ENCODE results near the gene CEACAM21.

Gene CEACAM21

GRCh38 chr19:41587101-41587837 lies 11.3 kb downstream of the CEACAM21 start:
- no peak for DNase-seq

GRCh38 chr19:41587838-41588210 lies 11.9 kb downstream of the CEACAM21 start:
- DNase-seq, result no peak

DNA sequence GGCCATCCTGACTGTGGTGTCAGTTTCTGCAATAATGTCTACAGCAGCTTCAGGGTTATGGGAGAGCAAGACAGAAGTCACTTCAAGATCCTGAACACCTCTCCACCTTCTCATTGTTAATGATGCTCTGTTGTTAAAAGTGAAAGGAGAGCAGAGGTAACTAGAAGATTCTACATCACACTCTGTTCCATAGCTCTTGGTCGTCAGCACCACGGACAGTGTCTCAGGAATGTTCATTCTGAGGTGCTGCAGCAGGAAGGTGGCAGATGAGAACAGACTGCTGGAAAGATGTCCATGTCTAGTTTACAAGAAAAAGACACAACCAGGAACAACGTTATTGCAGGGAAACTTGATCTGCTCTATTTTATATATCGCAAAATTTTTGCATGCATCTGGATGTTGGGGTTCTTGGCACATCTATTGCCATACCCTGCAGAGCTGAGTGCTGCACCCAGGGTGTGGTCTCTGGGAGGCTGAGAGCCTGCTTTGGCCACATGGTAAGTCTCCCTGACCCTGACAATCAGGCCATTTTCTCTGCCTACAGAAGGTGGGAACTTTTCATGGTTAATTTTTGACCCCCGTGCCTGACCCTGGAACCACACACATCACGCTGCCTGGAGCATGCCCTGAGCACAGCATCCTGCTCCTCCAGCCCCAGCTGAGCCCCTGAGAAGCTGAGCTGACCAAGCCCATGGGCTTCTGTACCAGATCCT lies 12.7 kb downstream of the CEACAM21 start:
- DNase-seq, result no peak

DNA sequence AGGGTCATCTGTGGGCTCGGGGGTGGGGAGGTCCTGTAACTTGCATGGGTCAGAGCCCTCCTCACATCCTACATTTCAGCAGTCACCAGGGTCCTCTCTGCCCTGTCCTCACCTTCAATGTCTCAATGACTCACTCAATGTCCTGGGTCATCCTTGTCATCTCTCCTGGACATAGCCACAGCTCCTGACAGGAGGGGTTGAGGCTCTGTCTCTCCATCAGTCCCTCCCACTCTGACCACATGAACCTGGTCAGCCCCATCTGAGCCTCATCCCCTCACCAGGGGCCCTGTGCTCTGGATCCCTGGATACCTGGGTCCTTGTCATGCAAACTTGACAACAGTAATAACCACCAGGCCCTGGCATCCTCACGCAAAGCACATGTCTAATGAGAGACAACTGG lies 13.4 kb downstream of the CEACAM21 start:
- DNase-seq, result no peak

GRCh38 chr19:41590936-41591335 lies 15.0 kb downstream of the CEACAM21 start:
- no peak for DNase-seq

- no peak for DNase-seq
Observed at GRCh38 chr19:41591951-41592562, 16.1 kb downstream of the CEACAM21 start.

DNA sequence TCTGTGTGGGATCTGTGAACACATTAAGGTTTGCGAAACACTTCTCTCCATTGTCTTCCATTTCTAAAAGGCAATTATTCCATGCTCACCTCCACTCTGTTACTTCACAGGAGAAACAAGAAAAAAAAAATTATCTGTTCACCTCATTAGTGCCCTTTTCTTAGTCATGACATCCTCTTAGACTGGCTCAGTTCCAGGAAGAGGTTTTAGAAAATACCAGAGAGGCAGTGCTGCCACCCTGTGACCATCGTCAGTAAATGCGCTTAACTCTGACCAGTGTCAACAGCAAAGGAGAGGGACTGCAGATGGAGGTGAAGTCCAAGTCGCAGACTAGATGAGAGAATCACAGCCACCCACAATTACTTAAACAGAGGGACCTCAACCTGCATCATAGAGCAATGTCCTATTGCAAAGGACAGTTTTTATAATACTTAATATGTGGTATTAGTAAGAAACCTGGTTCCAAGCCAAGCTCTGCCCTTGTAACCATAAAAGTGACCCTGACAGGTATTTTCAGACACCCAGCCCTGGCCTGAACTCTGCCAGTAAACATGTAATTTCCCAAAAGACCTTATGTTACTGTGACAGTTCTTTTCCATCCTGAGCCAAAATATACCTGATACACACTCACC lies 19.4 kb downstream of the CEACAM21 start:
- DNase-seq, result peak; percentile 43

GRCh38 chr19:41595890-41596280 lies 19.9 kb downstream of the CEACAM21 start:
- no peak for DNase-seq

DNA sequence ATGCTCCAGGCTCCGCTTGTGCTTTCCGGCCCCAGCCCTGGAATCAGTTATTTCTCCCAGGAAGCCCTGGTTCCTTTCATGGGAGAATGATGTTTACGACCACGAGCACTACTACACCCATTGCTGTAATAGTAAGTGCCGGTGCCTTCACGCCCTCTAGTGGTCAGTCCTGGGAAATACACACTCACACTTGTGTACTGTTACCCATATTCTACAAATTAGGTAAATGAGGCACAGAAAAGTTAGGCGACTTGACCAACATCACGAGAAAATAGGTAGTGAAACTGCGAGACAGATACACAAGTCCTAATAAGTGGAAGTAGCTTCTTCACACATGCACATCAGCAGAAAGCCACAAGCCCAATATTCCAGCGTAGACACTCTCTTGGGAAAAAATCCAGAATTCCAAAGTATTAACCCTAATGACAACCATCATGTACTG lies 21.7 kb downstream of the CEACAM21 start:
- DNase-seq, result no peak

DNA sequence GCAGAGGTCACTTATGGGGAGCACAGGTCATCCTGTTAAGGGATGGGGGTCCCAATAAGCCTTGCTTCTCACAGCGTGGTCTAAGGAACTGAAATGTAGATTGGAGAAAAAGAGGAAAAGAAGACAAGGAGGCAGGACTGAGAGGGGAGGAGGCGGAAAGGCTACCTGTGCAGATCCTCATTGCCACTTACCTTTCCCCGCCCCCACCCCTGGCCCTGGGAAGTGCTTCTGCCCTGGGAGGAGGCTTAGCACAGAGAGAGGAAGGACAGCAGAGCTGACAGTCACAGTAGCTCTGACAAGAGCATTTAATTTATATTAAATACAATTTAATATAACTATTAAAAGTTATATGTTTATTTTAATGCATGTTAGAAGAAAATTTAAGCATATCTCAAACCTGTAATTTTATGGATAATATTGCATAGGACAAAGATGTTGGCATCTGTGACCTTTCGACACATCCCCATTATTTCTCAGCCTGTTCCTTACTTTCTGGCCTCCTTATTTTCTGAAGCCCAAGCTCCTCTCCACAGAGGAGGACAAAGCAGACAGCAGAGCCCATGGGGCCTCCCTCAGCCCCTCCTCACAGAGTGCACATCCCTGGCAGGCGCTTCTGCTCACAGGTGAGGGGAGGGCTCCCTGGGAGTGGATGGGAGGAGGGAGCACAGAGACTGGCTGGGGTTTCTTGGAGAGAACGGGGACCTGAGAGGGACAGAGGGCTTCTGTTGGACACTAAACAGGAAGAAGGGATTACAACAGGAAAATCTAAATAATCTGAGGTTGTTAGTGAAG lies 23.4 kb downstream of the CEACAM21 start:
- peak; percentile 23 for DNase-seq

- no peak for DNase-seq
Observed at GRCh38 chr19:41601771-41602170, 25.8 kb downstream of the CEACAM21 start.

GRCh38 chr19:41604831-41605230 lies 28.9 kb downstream of the CEACAM21 start:
- peak; percentile 22 for DNase-seq

DNA sequence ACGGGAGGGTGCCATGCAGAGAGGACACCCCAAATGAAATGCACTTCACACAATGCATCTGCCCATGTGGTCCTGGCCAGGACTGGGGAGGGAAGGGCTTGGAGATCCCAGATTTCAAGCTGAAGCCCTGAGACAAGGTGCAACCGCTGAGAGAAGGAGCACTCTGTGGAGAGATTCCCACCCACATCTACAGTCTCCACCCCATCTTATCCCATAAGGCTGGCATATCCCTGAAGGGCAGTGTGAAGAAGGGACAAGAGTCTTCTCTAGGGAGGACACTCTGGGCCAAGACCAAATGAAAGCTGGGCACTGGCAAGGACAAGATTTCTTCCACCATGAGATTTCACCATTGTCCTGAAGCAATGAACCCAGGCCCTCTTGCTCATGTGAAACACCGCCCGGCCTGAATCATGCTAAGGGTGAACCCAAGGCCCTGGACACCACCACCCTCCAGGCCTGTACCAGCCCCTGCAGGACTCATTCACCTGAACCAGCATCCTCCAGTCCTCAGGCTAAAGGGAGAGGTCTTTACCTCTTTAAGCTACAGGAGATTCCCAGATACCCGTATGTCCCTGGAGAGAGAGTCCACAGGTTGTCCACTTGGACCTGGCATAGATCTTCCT lies 30.4 kb downstream of the CEACAM21 start:
- peak; percentile 13 for DNase-seq

GRCh38 chr19:41607668-41608067 lies 31.7 kb downstream of the CEACAM21 start:
- no peak for DNase-seq

DNA sequence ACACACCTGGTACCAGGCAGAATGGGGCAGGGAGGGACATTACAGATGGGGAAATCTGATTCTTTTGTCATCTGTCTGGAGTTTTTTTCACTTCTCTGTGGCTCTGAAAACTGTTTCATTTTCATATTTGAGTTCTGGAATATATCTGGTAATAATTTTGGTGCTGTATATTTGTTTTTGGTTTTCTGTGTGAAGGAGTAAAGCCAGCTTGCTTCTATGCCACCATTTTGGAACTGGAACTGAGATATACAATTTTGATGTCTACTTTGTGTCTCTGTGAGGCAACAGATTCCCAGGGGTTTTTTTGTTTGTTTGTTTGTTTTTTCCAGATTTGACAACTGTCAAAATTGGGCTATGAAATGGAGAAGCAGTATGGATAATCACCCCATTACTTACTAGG lies 34.8 kb downstream of the CEACAM21 start:
- DNase-seq, result no peak

GRCh38 chr19:41612483-41612882 lies 36.5 kb downstream of the CEACAM21 start:
- DNase-seq, result no peak

- DNase-seq, result no peak
Observed at GRCh38 chr19:41615207-41615606, 39.2 kb downstream of the CEACAM21 start.

GRCh38 chr19:41616792-41617621 lies 41.0 kb downstream of the CEACAM21 start:
- no peak for DNase-seq

DNA sequence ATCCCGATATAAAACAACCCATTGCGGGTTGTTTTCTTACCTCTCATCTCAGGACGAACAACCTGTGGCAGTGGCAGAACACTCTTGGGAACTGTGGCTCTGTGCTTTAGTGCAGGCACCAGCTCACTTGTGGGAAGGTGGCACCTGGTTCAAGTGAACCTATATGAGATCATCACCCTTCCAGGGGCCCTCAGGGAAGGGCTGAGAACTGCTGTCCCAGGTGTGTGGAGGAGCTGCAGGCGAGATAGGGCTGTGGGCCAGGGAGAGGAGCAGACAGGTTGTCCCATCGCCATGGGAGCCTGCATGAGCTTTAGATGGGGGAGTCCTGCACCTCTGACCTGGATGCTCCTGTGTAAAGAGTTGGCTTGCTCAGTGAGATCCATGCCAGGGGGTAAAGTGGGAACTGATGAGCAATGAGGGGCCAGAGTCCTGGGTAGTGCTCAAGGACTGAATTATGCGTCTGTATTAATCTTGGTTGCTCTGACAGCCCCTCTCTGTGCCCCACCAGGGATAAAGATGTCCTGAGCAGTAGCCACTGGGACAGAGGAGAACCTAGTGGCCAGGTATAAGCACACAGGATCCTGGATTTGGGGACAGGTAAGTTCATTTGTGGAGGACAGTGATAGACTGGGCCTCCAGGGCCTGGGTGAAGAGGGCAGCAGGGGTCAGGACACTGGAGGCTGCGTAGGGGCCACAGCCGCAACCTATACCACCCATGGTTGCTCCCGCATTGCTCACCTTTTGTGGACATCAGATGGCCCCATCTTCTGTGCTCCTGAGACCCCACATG lies 42.2 kb downstream of the CEACAM21 start:
- no peak for DNase-seq

GRCh38 chr19:41619018-41619556 lies 43.1 kb downstream of the CEACAM21 start:
- no peak for DNase-seq

All from right forelimb (tissue), 1 donor.